Measurements from ENCODE around the gene SLC1A2.

DNA sequence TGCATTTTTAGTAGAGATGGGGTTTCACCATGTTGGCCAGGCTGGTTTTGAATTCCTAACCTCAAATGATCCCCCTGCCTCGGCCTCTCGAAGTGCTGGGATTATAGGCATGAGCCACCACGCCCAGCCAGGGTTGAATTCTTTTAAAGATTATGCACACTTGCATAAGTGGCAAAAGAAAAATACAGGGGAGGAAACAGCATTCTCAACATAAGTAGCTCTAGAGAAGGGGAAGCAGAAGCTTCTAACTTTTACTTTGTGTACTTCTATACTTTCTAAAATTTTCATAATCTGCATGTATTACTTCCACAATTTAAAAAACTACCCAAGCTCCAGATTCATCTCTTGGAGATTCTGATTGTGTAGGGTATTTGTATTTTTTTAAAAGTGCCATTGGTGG, 108.0 kb downstream of the SLC1A2 start:
- TF ChIP-seq POLR2AphosphoS5 (IDR thresholded peaks at IDR 0.05; ENCODE audit: low read depth, low read length) (no peak), POLR2A (IDR thresholded peaks at IDR 0.05; ENCODE audit: low read depth, low read length) (no peak)
